Measurements from ENCODE around the gene ERP44. TPM values are rescaled to one million over a fixed set of nuclear protein-coding genes. Genes with fewer than 3 reads are reported as not detected.

ERP44 gene
- total RNA-seq, 3 donors from 2014 or later = 14.5 to 16.5 (median 14.8) TPM

DNA sequence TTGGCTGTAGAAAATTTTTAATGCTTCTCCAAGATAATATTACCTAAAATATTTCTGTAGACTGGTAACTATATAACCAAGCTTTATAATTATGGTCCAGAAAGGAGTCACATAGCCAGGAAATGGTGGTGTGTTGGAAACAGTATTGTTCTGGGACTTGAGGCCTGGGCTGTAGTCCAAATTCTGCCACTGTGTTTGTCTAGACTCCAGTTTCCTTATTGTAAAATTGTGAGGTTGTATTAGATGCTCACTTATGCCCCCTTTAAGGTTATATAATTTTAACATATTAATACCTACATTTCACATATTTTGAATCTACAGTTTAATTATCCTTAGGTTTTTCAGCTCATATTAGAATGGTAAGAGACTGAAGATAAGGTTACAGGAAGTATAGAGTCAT lies 149.9 kb downstream of the ERP44 start:
- ATAC-seq = no peak
- DNase-seq = no peak
- peaks cover 8% of the 10 kb centered on the region for H3K4me1 Mint-ChIP-seq (ENCODE audit: low read depth)
- no peak overlapping the region for H3K4me3 Mint-ChIP-seq
- H3K27me3 Mint-ChIP-seq (ENCODE audit: low read depth) = no peaks in the 10 kb centered on the region
- H3K36me3 Mint-ChIP-seq (ENCODE audit: insufficient read depth) = peaks cover 20% of the 10 kb centered on the region
- H3K9me3 Mint-ChIP-seq = no peaks in the 10 kb centered on the region

DNA sequence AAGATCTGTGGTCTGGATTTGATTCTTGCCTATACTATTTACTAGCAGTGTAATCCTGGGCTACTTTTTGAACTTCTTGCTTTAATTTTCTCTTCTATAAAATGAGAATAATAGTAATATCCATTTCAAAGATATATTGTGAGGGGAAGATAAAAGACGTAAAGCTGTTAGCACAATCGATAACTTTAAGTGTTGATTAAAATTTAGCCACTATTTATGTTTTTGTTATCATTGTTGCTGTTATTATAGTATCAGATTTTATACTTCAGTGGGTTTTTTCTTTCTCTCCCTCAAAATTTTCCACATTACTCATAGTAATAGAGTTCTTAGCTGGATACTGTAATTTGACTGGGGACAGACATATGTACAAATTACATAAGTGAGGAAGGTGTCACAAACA lies 150.3 kb downstream of the ERP44 start:
- no peak for ATAC-seq
- peaks cover 23% of the 10 kb centered on the region for H3K36me3 Mint-ChIP-seq (ENCODE audit: insufficient read depth)
- peaks cover 6% of the 10 kb centered on the region for H3K4me1 Mint-ChIP-seq (ENCODE audit: low read depth)
- no peaks in the 10 kb centered on the region for H3K9me3 Mint-ChIP-seq
- no peak overlapping the region for H3K4me3 Mint-ChIP-seq
- H3K27me3 Mint-ChIP-seq (ENCODE audit: low read depth) = no peaks in the 10 kb centered on the region
- DNase-seq = no peak

DNA sequence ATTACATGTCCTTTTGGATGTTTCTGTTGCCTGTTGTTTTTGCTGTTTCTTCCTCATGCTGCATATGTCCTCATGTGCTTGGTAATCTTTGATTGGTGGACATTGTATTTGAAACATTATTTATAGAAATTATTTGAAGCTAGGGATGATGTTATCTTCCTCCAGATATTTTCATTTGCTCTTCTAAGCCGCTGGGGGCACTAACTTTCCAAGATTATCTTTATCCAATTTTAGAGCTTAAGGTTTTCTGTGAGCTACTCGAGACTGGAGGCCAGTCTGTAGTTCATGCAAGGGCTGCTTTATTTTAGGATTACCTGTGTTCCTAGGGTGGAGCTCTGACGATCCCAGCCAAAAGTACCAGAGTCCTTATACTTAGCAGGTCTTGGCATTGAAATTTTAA lies 151.4 kb downstream of the ERP44 start:
- H3K27me3 Mint-ChIP-seq (ENCODE audit: low read depth) = no peaks in the 10 kb centered on the region
- ATAC-seq = no peak
- H3K36me3 Mint-ChIP-seq (ENCODE audit: insufficient read depth) = peaks cover 23% of the 10 kb centered on the region
- no peak for DNase-seq
- H3K4me3 Mint-ChIP-seq = no peak overlapping the region
- peaks cover 6% of the 10 kb centered on the region for H3K4me1 Mint-ChIP-seq (ENCODE audit: low read depth)
- H3K9me3 Mint-ChIP-seq = no peaks in the 10 kb centered on the region

DNA sequence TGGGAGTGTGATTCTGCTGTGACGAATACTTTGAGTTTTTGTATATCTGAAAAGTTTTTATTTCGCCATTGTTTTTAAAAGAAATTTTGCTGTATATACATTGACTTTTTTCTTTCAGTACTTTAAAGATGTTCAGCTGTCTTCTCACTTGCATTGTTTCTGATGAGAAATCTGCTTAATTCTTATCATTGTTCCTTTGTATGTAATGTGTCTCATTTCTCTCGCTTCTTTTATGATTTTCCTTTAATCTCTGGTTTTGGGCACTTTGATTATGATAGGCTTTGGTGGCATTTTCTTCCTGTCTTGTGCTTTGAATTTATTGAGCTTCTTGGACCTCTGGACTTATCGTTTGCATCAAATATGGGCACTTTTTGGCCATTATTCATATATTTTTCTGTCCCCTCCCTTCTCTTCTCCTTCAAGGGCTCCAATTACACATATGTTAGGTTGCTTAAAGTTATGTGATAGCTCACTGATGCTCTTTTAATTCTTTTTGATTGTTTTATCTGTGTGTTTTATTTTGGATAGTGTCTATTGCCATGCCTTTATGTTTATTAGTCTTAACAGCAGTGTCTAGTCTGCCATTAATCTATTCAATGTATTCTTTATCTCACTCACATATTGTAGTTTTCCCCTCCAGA lies 161.7 kb downstream of the ERP44 start:
- Mint-ChIP-seq H3K27me3 (ENCODE audit: low read depth) (no peaks in the 10 kb centered on the region), H3K36me3 (ENCODE audit: insufficient read depth) (peaks cover 38% of the 10 kb centered on the region), H3K4me1 (ENCODE audit: low read depth) (peaks cover 19% of the 10 kb centered on the region), H3K9me3 (peaks cover 14% of the 10 kb centered on the region), H3K4me3 (no peak overlapping the region)
- ATAC-seq (no peak), DNase-seq (no peak)

DNA sequence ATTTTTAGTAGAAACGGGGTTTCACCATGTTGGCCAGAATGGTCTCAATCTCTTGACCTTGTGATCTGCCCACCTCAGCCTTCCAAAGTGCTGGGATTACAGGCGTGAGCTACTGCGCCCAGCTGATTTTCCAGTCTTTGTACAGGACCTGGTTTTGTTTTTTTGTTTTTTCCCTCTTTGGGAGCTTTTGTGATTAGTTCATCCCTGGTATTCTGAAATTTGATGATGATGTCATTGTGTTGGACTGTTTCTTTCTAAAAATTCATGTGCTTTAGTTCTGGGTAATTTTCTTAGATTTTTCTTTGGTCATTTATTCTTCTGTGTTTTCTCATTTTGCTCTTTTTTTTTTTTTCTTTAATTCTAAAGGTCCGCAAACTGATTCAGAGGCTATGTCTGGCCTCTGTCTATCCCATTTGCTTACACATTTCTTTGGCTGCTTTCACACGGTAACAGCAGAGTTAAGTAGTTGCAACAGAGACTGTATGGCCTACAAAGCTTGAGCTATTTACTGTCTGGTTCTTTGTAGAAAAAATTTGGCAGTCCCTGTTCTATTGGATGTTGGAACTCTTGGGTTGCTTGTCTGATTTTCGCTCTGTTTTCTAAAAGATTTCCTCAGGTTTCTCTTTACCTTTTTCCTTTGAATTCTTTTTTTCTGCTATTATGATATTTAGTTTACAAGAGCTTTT lies 167.5 kb downstream of the ERP44 start:
- Mint-ChIP-seq H3K27me3 (ENCODE audit: low read depth) (no peaks in the 10 kb centered on the region), H3K4me3 (no peak overlapping the region), H3K36me3 (ENCODE audit: insufficient read depth) (peaks cover 37% of the 10 kb centered on the region), H3K4me1 (ENCODE audit: low read depth) (peaks cover 21% of the 10 kb centered on the region), H3K9me3 (peaks cover 5% of the 10 kb centered on the region)
- no peak for DNase-seq
- ATAC-seq = no peak

DNA sequence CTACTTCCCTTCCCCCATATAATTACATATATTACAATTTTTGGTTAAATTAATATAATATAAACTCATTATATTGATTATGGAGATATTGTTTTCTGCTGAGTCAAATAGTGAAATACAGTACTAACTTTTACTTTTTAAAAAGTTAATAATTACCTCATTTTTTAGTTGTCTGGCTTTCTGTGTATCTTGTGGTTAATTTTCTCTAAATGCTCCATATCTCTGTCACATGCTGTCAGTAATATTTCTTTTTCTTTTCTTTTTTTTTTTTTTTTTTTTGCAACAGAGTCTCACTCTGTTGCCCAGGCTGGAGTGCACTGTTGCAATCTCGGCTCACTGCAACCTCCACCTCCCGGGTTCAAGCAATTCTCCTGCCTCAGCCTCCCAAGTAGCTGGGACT lies 169.1 kb downstream of the ERP44 start:
- DNase-seq (no peak), ATAC-seq (no peak)
- no peaks in the 10 kb centered on the region for H3K27me3 Mint-ChIP-seq (ENCODE audit: low read depth)
- H3K4me3 Mint-ChIP-seq = no peak overlapping the region
- peaks cover 16% of the 10 kb centered on the region for H3K4me1 Mint-ChIP-seq (ENCODE audit: low read depth)
- H3K9me3 Mint-ChIP-seq = peaks cover 14% of the 10 kb centered on the region
- H3K36me3 Mint-ChIP-seq (ENCODE audit: insufficient read depth) = peaks cover 47% of the 10 kb centered on the region

Other genes starting within 250 kb of the ERP44 start
- gene STX17, start 192.3 kb downstream of the ERP44 start, total RNA-seq = 10 to 100 TPM; 16.4 to 18.5 (median 18.2) TPM
- 10 to 100 TPM; 10.2 to 11.1 (median 10.4) TPM for gene INVS, start 243 bp upstream of the ERP44 start, total RNA-seq

Data from activated T-cell treated with anti-CD3 and anti-CD28 coated beads, Interleukin-2, amount 50 U/mL, for 4 hours (primary cell).